ENCODE data around the gene PBX1.
A peak's percentile ranks its signal among the peaks of the same experiment; 100 is the strongest.
"Not testable (repeated sequence)": the region's sequence is repeated elsewhere in the genome, so short reads cannot be mapped to it uniquely, and the experiment has no call there.

PBX1 gene

GRCh38 chr1:164558461-164559341 lies at the start of gene PBX1:
Gene PBX1, plus strand, starts transcription at chr1:164559184.
- peak; percentile 99 for DNase-seq (ENCODE audit: low read depth)

- peak; percentile 21 for DNase-seq (ENCODE audit: low read depth)
Observed at GRCh38 chr1:164510435-164510834, 48.5 kb upstream of the PBX1 start.

GRCh38 chr1:164511001-164511705 lies 47.8 kb upstream of the PBX1 start:
- DNase-seq (ENCODE audit: low read depth): no peak

GRCh38 chr1:164515231-164515630 lies 43.8 kb upstream of the PBX1 start:
- no peak for DNase-seq (ENCODE audit: low read depth)

- DNase-seq (ENCODE audit: low read depth): peak; percentile 17
Observed at GRCh38 chr1:164515711-164516331, 43.2 kb upstream of the PBX1 start.

- no peak for DNase-seq (ENCODE audit: low read depth)
Observed at GRCh38 chr1:164516591-164516990, 42.4 kb upstream of the PBX1 start.

GRCh38 chr1:164518692-164519332 lies 40.2 kb upstream of the PBX1 start:
- no peak for DNase-seq (ENCODE audit: low read depth)

GRCh38 chr1:164519426-164519825 lies 39.6 kb upstream of the PBX1 start:
- DNase-seq (ENCODE audit: low read depth): no peak

- peak; percentile 42 for DNase-seq (ENCODE audit: low read depth)
Observed at GRCh38 chr1:164524810-164525209, 34.2 kb upstream of the PBX1 start.

GRCh38 chr1:164534863-164535610 lies 23.9 kb upstream of the PBX1 start:
- no peak for DNase-seq (ENCODE audit: low read depth)

GRCh38 chr1:164552463-164552988 lies 6.5 kb upstream of the PBX1 start:
- DNase-seq (ENCODE audit: low read depth): not testable (repeated sequence)

GRCh38 chr1:164557270-164557669 lies 1.7 kb upstream of the PBX1 start:
- DNase-seq (ENCODE audit: low read depth): no peak

GRCh38 chr1:164559342-164560051 lies 513 bp downstream of the PBX1 start:
- DNase-seq (ENCODE audit: low read depth): no peak

- no peak for DNase-seq (ENCODE audit: low read depth)
Observed at GRCh38 chr1:164560121-164560541, 1.1 kb downstream of the PBX1 start.

GRCh38 chr1:164560556-164560955 lies 1.6 kb downstream of the PBX1 start:
- DNase-seq (ENCODE audit: low read depth): no peak

GRCh38 chr1:164561007-164561406 lies 2.0 kb downstream of the PBX1 start:
- DNase-seq (ENCODE audit: low read depth): no peak

- no peak for DNase-seq (ENCODE audit: low read depth)
Observed at GRCh38 chr1:164561472-164561871, 2.5 kb downstream of the PBX1 start.

- no peak for DNase-seq (ENCODE audit: low read depth)
Observed at GRCh38 chr1:164562061-164562460, 3.1 kb downstream of the PBX1 start.

GRCh38 chr1:164562511-164562910 lies 3.5 kb downstream of the PBX1 start:
- DNase-seq (ENCODE audit: low read depth): no peak

GRCh38 chr1:164562947-164563520 lies 4.0 kb downstream of the PBX1 start:
- no peak for DNase-seq (ENCODE audit: low read depth)
